Effector memory CD4-positive, alpha-beta T cell (primary cell): ENCODE measurements around the gene WNT11.
A peak's percentile ranks its signal among the peaks of the same experiment; 100 is the strongest.

Experiments
- DNase-seq, 3 donors: peaks; one replicate each; pipeline ENCODE4 v3.0.0-alpha.2; 2020
- H3K27ac ChIP-seq: 2 replicates; pipeline ENCODE4 v1.7.0; 2013; ENCODE audit warnings: mild to moderate bottlenecking, low read length, moderate library complexity; ENCODE audit not compliant: insufficient read depth, poor library complexity, severe bottlenecking
- H3K27me3 ChIP-seq: replicated peaks from 2 replicates; pipeline ENCODE4 v1.7.0; 2013; ENCODE audit warnings: mild to moderate bottlenecking, low read length; ENCODE audit not compliant: insufficient read depth, control insufficient read depth, poor library complexity, severe bottlenecking
- H3K36me3 ChIP-seq: 2 replicates; pipeline ENCODE4 v1.7.0; 2013; ENCODE audit warnings: mild to moderate bottlenecking, low read length, moderate library complexity; ENCODE audit not compliant: control insufficient read depth, insufficient read depth
- H3K4me1 ChIP-seq: 2 replicates; pipeline ENCODE4 v1.7.0; 2013; ENCODE audit warnings: low read length, mild to moderate bottlenecking; ENCODE audit not compliant: control insufficient read depth, insufficient read depth, poor library complexity, severe bottlenecking
- H3K4me3 ChIP-seq: 2 replicates; pipeline ENCODE4 v1.7.0; 2013; ENCODE audit warnings: low read length, low read depth, mild to moderate bottlenecking; ENCODE audit not compliant: insufficient read depth, poor library complexity, severe bottlenecking
- H3K9me3 ChIP-seq: 2 replicates; pipeline ENCODE4 v1.7.0; 2013; ENCODE audit warnings: mild to moderate bottlenecking, low read length, moderate library complexity; ENCODE audit not compliant: control insufficient read depth

The WNT11 gene

GRCh38 chr11:76158394-76159302 lies 47.7 kb downstream of the WNT11 start:
- H3K36me3 ChIP-seq = no peaks in the 10 kb centered on the region

GRCh38 chr11:76157891-76158290 lies 48.4 kb downstream of the WNT11 start:
- no peaks in the 10 kb centered on the region for H3K9me3 ChIP-seq
- H3K4me1 ChIP-seq = no peaks in the 10 kb centered on the region
- DNase-seq = no peak
- no peaks in the 10 kb centered on the region for H3K27me3 ChIP-seq
- H3K27ac ChIP-seq = no peak overlapping the region
- H3K36me3 ChIP-seq = no peaks in the 10 kb centered on the region
- no peak overlapping the region for H3K4me3 ChIP-seq

More at GRCh38 chr11:76158394-76159302, 47.7 kb downstream of the WNT11 start:
- H3K9me3 ChIP-seq = no peaks in the 10 kb centered on the region
- H3K27me3 ChIP-seq = no peaks in the 10 kb centered on the region
- no peak overlapping the region for H3K4me3 ChIP-seq
- DNase-seq = no peak
- H3K4me1 ChIP-seq = no peaks in the 10 kb centered on the region
- no peak overlapping the region for H3K27ac ChIP-seq

GRCh38 chr11:76156971-76157427 lies 49.3 kb downstream of the WNT11 start:
- H3K9me3 ChIP-seq = no peaks in the 10 kb centered on the region
- no peak for DNase-seq
- H3K4me1 ChIP-seq = no peaks in the 10 kb centered on the region
- no peak overlapping the region for H3K4me3 ChIP-seq
- H3K36me3 ChIP-seq = no peaks in the 10 kb centered on the region
- no peak overlapping the region for H3K27ac ChIP-seq
- H3K27me3 ChIP-seq = no peaks in the 10 kb centered on the region

GRCh38 chr11:76155500-76156227 lies 50.6 kb downstream of the WNT11 start:
- no peaks in the 10 kb centered on the region for H3K36me3 ChIP-seq
- no peaks in the 10 kb centered on the region for H3K4me1 ChIP-seq
- no peak overlapping the region for H3K27ac ChIP-seq
- no peaks in the 10 kb centered on the region for H3K9me3 ChIP-seq
- no peak for DNase-seq
- H3K4me3 ChIP-seq = no peak overlapping the region
- no peaks in the 10 kb centered on the region for H3K27me3 ChIP-seq

GRCh38 chr11:76153571-76153923 lies 52.8 kb downstream of the WNT11 start:
- Histone ChIP-seq H3K4me1 (no peaks in the 10 kb centered on the region), H3K27ac (no peak overlapping the region), H3K36me3 (no peaks in the 10 kb centered on the region), H3K9me3 (no peaks in the 10 kb centered on the region), H3K27me3 (no peaks in the 10 kb centered on the region), H3K4me3 (no peak overlapping the region)
- DNase-seq = no peak

- Histone ChIP-seq H3K4me1 (no peaks in the 10 kb centered on the region), H3K4me3 (no peak overlapping the region), H3K27me3 (no peaks in the 10 kb centered on the region), H3K36me3 (no peaks in the 10 kb centered on the region), H3K27ac (no peak overlapping the region), H3K9me3 (no peaks in the 10 kb centered on the region)
- DNase-seq = no peak
Measured at GRCh38 chr11:76152741-76153570, 53.3 kb downstream of the WNT11 start.

GRCh38 chr11:76152086-76152681 lies 54.1 kb downstream of the WNT11 start:
- Histone ChIP-seq H3K27ac (no peak overlapping the region), H3K9me3 (no peaks in the 10 kb centered on the region), H3K4me3 (peak overlapping the region; percentile 40), H3K27me3 (no peaks in the 10 kb centered on the region), H3K36me3 (no peaks in the 10 kb centered on the region), H3K4me1 (no peaks in the 10 kb centered on the region)
- peak; percentile 49 to 61 (median 54) for DNase-seq

- H3K27ac ChIP-seq = no peak overlapping the region
- DNase-seq = no peak
- no peaks in the 10 kb centered on the region for H3K36me3 ChIP-seq
- H3K4me3 ChIP-seq = no peak overlapping the region
- H3K4me1 ChIP-seq = no peaks in the 10 kb centered on the region
- no peaks in the 10 kb centered on the region for H3K9me3 ChIP-seq
- no peaks in the 10 kb centered on the region for H3K27me3 ChIP-seq
Measured at GRCh38 chr11:76151556-76152085, 54.7 kb downstream of the WNT11 start.

- no peak overlapping the region for H3K4me3 ChIP-seq
- H3K9me3 ChIP-seq = no peaks in the 10 kb centered on the region
- DNase-seq = no peak
- no peaks in the 10 kb centered on the region for H3K4me1 ChIP-seq
- no peak overlapping the region for H3K27ac ChIP-seq
- no peaks in the 10 kb centered on the region for H3K36me3 ChIP-seq
- H3K27me3 ChIP-seq = no peaks in the 10 kb centered on the region
Measured at GRCh38 chr11:76150141-76150540, 56.2 kb downstream of the WNT11 start.
